ENCODE data around the gene MTOR. TPM values are rescaled to one million over a fixed set of nuclear protein-coding genes. Genes with fewer than 3 reads are reported as not detected.

The MTOR gene
- total and polyA plus RNA-seq, 10 of the 15 experiments (the other 5 are each of a cell fraction or from before 2014, with no cell fraction given) = 6.6 to 41.8 (median 29.8) TPM

GRCh38 chr1:11194407-11195176 is 67.8 kb downstream of the MTOR start:
- DNase-seq (ENCODE audit: low read depth, low spot score) (no peak), ATAC-seq (no peak), FAIRE-seq (no peak)
- Histone ChIP-seq H3K9me3 (replicated peaks; ENCODE audit: control insufficient read depth, insufficient read depth, low read length) (no peaks in the 10 kb centered on the region), H3K4me3 (no peak overlapping the region), H3K4me1 (ENCODE audit: control insufficient read depth, insufficient read depth, low read length) (no peaks in the 10 kb centered on the region), H3K27ac (ENCODE audit: control insufficient read depth, insufficient read depth) (no peak overlapping the region), H3K4me2 (ENCODE audit: control insufficient read depth, insufficient read depth) (no peak overlapping the region), H3K36me3 (ENCODE audit: control insufficient read depth in 2 of 2, insufficient read depth in 2 of 2, low read length in 1 of 2) (peaks cover 17 to 21% of the 10 kb centered on the region in 2 experiments), H3K79me2 (ENCODE audit: control insufficient read depth, insufficient read depth, low read length) (no peaks in the 10 kb centered on the region), H4K20me1 (ENCODE audit: control insufficient read depth, insufficient read depth) (no peaks in the 10 kb centered on the region), H3K27me3 (replicated peaks in 1 of 2; ENCODE audit: control insufficient read depth in 2 of 2, insufficient read depth in 2 of 2, low read length in 1 of 2) (no peaks in the 10 kb centered on the region), H2AFZ (ENCODE audit: control insufficient read depth, low read depth, low read length) (no peak overlapping the region), H3K9ac (ENCODE audit: control insufficient read depth, insufficient read depth, low read length) (no peak overlapping the region)
- CTCF ChIA-PET = interaction anchor here (0.8 kb wide), 1 partner anchor 47 kb away, joined by 3 read pairs; no protein-coding TSS in a partner anchor
- POLR2A ChIA-PET = no interaction called here
- in situ Hi-C loops (cut with MboI) = no loop called here
- 96% methylated on average over 14 of the region's 14 CpGs for WGBS (ENCODE audit: insufficient coverage, insufficient replicate concordance, low lambda C conversion rate, missing lambda C conversion rate)
- TF ChIP-seq ASH2L (IDR thresholded peaks at IDR 0.05; ENCODE audit: borderline replicate concordance, low read depth) = no peak
- no peak for TF ChIP-seq RAD51 (IDR thresholded peaks at IDR 0.05)
- TF ChIP-seq, protein P1, sequence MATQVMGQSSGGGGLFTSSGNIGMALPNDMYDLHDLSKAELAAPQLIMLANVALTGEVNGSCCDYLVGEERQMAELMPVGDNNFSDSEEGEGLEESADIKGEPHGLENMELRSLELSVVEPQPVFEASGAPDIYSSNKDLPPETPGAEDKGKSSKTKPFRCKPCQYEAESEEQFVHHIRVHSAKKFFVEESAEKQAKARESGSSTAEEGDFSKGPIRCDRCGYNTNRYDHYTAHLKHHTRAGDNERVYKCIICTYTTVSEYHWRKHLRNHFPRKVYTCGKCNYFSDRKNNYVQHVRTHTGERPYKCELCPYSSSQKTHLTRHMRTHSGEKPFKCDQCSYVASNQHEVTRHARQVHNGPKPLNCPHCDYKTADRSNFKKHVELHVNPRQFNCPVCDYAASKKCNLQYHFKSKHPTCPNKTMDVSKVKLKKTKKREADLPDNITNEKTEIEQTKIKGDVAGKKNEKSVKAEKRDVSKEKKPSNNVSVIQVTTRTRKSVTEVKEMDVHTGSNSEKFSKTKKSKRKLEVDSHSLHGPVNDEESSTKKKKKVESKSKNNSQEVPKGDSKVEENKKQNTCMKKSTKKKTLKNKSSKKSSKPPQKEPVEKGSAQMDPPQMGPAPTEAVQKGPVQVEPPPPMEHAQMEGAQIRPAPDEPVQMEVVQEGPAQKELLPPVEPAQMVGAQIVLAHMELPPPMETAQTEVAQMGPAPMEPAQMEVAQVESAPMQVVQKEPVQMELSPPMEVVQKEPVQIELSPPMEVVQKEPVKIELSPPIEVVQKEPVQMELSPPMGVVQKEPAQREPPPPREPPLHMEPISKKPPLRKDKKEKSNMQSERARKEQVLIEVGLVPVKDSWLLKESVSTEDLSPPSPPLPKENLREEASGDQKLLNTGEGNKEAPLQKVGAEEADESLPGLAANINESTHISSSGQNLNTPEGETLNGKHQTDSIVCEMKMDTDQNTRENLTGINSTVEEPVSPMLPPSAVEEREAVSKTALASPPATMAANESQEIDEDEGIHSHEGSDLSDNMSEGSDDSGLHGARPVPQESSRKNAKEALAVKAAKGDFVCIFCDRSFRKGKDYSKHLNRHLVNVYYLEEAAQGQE (IDR thresholded peaks at IDR 0.05; ENCODE audit: low read depth, low read length) = peak; percentile 63; the same call in 1 of the 2 replicates
- TF ChIP-seq ZNF24 (IDR thresholded peaks at IDR 0.05) = no peak
- TF ChIP-seq SMAD1 (IDR thresholded peaks at IDR 0.05; ENCODE audit: low read depth, partially characterized antibody) = no peak
- SMC1A ChIA-PET (ENCODE audit: uncharacterized antibody, unreplicated experiment) = no interaction called here
- intact Hi-C loops (cut with micrococcal nuclease; ENCODE audit: unreplicated experiment) = no loop called here
- RAD21 ChIA-PET (ENCODE audit: unreplicated experiment) = no interaction called here
- no TSS peak for BruUV-seq (replicated peaks)
